B cell (primary cell): ENCODE data around the gene SHD. TPM values are rescaled to one million over a fixed set of nuclear protein-coding genes. Genes with fewer than 3 reads are reported as not detected.

Experiments used
- ATAC-seq: fragments of 200-7000 bp; cut with Tn5 transposase; one replicate; pipeline ENCODE4 v1.10.0; 2021; ENCODE audit warnings: low read depth, mild to moderate bottlenecking, moderate number of reproducible peaks, moderate library complexity
- CTCF ChIA-PET: fragments of 350-600 bp; sonication (Branson Sonifier 250); formaldehyde crosslinking; loops from one replicate; lab custom pipeline; 2021; ENCODE audit warnings: antibody characterized with exemption, inconsistent platforms; lab: Charles Lee
- POLR2A ChIA-PET: fragments of 350-600 bp; sonication (Branson Sonifier 250); formaldehyde crosslinking; loops from one replicate; lab custom pipeline; 2021; ENCODE audit warnings: antibody characterized with exemption; lab: Charles Lee
- DNase-seq: peaks from one replicate; pipeline ENCODE4 v3.0.0; 2013
- H2AFZ ChIP-seq: 2 replicates; pipeline ENCODE4 v1.6.1; 2012; ENCODE audit warnings: mild to moderate bottlenecking, low read depth, low read length; ENCODE audit not compliant: insufficient read depth, poor library complexity, severe bottlenecking
- H3K27ac ChIP-seq, 2 donors: 1 replicate in 1 of 2; 2 replicates in 1 of 2; pipeline ENCODE4 v1.5.1; 2012 to 2013; ENCODE audit warnings: low read length in 2 of 2, mild to moderate bottlenecking in 2 of 2, moderate library complexity in 1 of 2
- H3K27me3 ChIP-seq, 4 experiments: fragments of 200-600 bp in 1 of 4; sonication (generic) in 1 of 4; replicated peaks in 1 of 4; 1 replicate in 2 of 4; 2 replicates in 2 of 4; pipeline versions ENCODE4 v1.6.1 to v1.7.0; 2013 to 2016; ENCODE audit warnings: low read length in 3 of 4, mild to moderate bottlenecking in 2 of 4, mixed read lengths in 1 of 4, moderate library complexity in 1 of 4; ENCODE audit not compliant: insufficient read depth in 4 of 4, control insufficient read depth in 3 of 4; ENCODE audit errors: control extremely low read depth in 1 of 4
- H3K36me3 ChIP-seq, 2 experiments: replicated peaks in 1 of 2; 1 replicate in 1 of 2; 2 replicates in 1 of 2; pipeline versions ENCODE4 v1.6.1 to v1.7.1; 2013; ENCODE audit warnings: low read length in 1 of 2; ENCODE audit not compliant: insufficient read depth in 2 of 2, control insufficient read depth in 1 of 2; ENCODE audit errors: control extremely low read depth in 1 of 2, extremely low read depth in 1 of 2
- H3K4me1 ChIP-seq, 2 donors: fragments of 200-600 bp in 1 of 2; sonication (generic) in 1 of 2; 1 replicate in 1 of 2; 2 replicates in 1 of 2; pipeline versions ENCODE4 v1.5.1 to v1.6.1; 2013 to 2017; ENCODE audit warnings: low read length in 2 of 2; ENCODE audit not compliant: control insufficient read depth in 2 of 2, insufficient read depth in 2 of 2
- H3K4me2 ChIP-seq: replicated peaks from 2 replicates; pipeline ENCODE3; 2012; ENCODE audit warnings: mild to moderate bottlenecking, low read depth, low read length; ENCODE audit not compliant: poor library complexity, severe bottlenecking
- H3K4me3 ChIP-seq, 5 experiments: fragments of 200-600 bp in 1 of 5; sonication (generic) in 1 of 5; 1 replicate in 3 of 5; 2 replicates in 2 of 5; pipeline versions ENCODE4 v1.5.1 to v1.7.0; 2011 to 2016; ENCODE audit warnings: low read length in 4 of 5, mild to moderate bottlenecking in 4 of 5, low read depth in 2 of 5, control low read depth in 1 of 5, moderate library complexity in 1 of 5; ENCODE audit not compliant: insufficient read depth in 1 of 5; ENCODE audit errors: control extremely low read depth in 1 of 5, extremely low read depth in 1 of 5
- H3K79me2 ChIP-seq: fragments of 200-600 bp; sonication (generic); one replicate; pipeline ENCODE4 v1.6.0; 2016; ENCODE audit warnings: low read length; ENCODE audit not compliant: control insufficient read depth, insufficient read depth
- H3K9ac ChIP-seq: fragments of 200-600 bp; sonication (generic); 2 replicates; pipeline ENCODE4 v1.6.1; 2017; ENCODE audit warnings: mild to moderate bottlenecking, low read length, moderate library complexity
- H3K9me3 ChIP-seq, 3 donors: one replicate each; pipeline versions ENCODE4 v1.6.1 to v1.7.1; 2013; ENCODE audit warnings: low read length in 2 of 3; ENCODE audit not compliant: control insufficient read depth in 2 of 3, insufficient read depth in 1 of 3; ENCODE audit errors: control extremely low read depth in 1 of 3
- H4K20me1 ChIP-seq: 2 replicates; pipeline ENCODE4 v1.6.0; 2012; ENCODE audit warnings: mild to moderate bottlenecking, low read length; ENCODE audit not compliant: insufficient read depth, control insufficient read depth, poor library complexity, severe bottlenecking
- H3K27ac Mint-ChIP-seq: one replicate; pipeline ENCODE4 v1.8.0; 2021; ENCODE audit warnings: mixed read lengths
- H3K27me3 Mint-ChIP-seq: one replicate; pipeline ENCODE4 v1.8.0; 2021; ENCODE audit warnings: mixed read lengths
- H3K4me1 Mint-ChIP-seq: one replicate; pipeline ENCODE4 v1.8.0; 2021; ENCODE audit warnings: mixed read lengths
- H3K4me3 Mint-ChIP-seq: one replicate; pipeline ENCODE4 v1.8.0; 2021; ENCODE audit warnings: mixed read lengths
- H3K9me3 Mint-ChIP-seq: one replicate; pipeline ENCODE4 v1.8.0; 2022; ENCODE audit warnings: mixed read lengths; ENCODE audit not compliant: insufficient read depth
- CTCF ChIP-seq: fragments of 200-600 bp; IDR thresholded peaks from one replicate; pipeline ENCODE4 v1.8.0; 2022; ENCODE audit warnings: antibody characterized with exemption, mild to moderate bottlenecking
- EZH2 ChIP-seq: IDR thresholded peaks from 2 replicates; pipeline ENCODE4 v1.6.1; 2012; ENCODE audit warnings: borderline replicate concordance, low read depth, mild to moderate bottlenecking, moderate library complexity, low read length; ENCODE audit not compliant: insufficient read depth, poor library complexity, severe bottlenecking
- WGBS: methylation state at CpG from one replicate; pipeline ENCODE4 v1.1.5; 2013; ENCODE audit warnings: missing lambda C conversion rate; ENCODE audit not compliant: insufficient coverage; 5-methylcytosine and 5-hydroxymethylcytosine counted together
- intact Hi-C: fragments of 100-400 bp; cut with micrococcal nuclease; formaldehyde crosslinking; loops from one replicate; pipeline ENCODE4 v1.10.0; 2022
- polyA plus RNA-seq: library from polyadenylated mRNA; depleted of rRNA; stranded (reverse); fragments of >200 nt; gene quantifications from 2 replicates; pipeline ENCODE4 v1.2.3, GENCODE V29; 2012
- total RNA-seq, 2 donors: library from RNA; stranded (reverse); fragments of 120-200 nt in 1 of 2; gene quantifications; 1 replicate in 1 of 2; 2 replicates in 1 of 2; pipeline versions ENCODE4 v1.2.3 to v1.2.4, GENCODE V29; 2013 to 2022

The SHD gene
- total and polyA plus RNA-seq, 2 donors (not counting 1 experiment from before 2014, with no cell fraction given), result 0.17 TPM; not detected in 1

- Histone ChIP-seq H2AFZ (no peak overlapping the region), H3K4me1 (peaks cover 18 to 31% of the 10 kb centered on the region in 2 donors), H3K4me3 (no peak overlapping the region), H3K36me3 (no peaks in the 10 kb centered on the region), H3K79me2 (no peaks in the 10 kb centered on the region), H3K27me3 (peaks cover 0 to 11% (median 0%) of the 10 kb centered on the region in 4 experiments), H3K27ac (no peak overlapping the region), H3K4me2 (no peak overlapping the region), H3K9me3 (peaks cover 0 to 27% (median 0%) of the 10 kb centered on the region in 3 donors), H4K20me1 (no peaks in the 10 kb centered on the region), H3K9ac (no peak overlapping the region)
- ChIA-PET POLR2A (interaction anchor here (0.6 kb wide), 1 partner anchor 38 kb away, joined by 4 read pairs; no protein-coding TSS in a partner anchor), CTCF (no interaction called here)
- intact Hi-C loops, result loop anchor here (5.0 kb wide), 1 partner anchor 142 kb away; the partner anchor contains the start of gene HDGFL2
- Mint-ChIP-seq H3K4me3 (peak overlapping the region; percentile 44), H3K27me3 (no peaks in the 10 kb centered on the region), H3K4me1 (peaks cover 28% of the 10 kb centered on the region), H3K9me3 (no peaks in the 10 kb centered on the region), H3K27ac (peak overlapping the region; percentile 72)
- peak; percentile 22 for DNase-seq
- TF ChIP-seq EZH2, result no peak
- TF ChIP-seq CTCF, result no peak
- WGBS, result 96% methylated on average over 18 of the region's 19 CpGs
- no peak for ATAC-seq
Observed at GRCh38 chr19:4329858-4330257, 50.8 kb downstream of the SHD start.

- ChIA-PET POLR2A (no interaction called here), CTCF (no interaction called here)
- ATAC-seq, result no peak
- TF ChIP-seq EZH2 (no peak), CTCF (no peak)
- no peak overlapping the region for H3K9ac ChIP-seq
- H2AFZ ChIP-seq, result no peak overlapping the region
- Mint-ChIP-seq H3K27me3 (no peaks in the 10 kb centered on the region), H3K4me1 (peaks cover 14% of the 10 kb centered on the region), H3K27ac (no peak overlapping the region), H3K9me3 (no peaks in the 10 kb centered on the region), H3K4me3 (no peak overlapping the region)
- H3K4me1 ChIP-seq, result peaks cover 3 to 14% of the 10 kb centered on the region in 2 donors
- H3K36me3 ChIP-seq, result no peaks in the 10 kb centered on the region
- no peak for DNase-seq
- no peak overlapping the region for H3K27ac ChIP-seq
- H4K20me1 ChIP-seq, result no peaks in the 10 kb centered on the region
- H3K9me3 ChIP-seq, result peaks cover 0 to 4% (median 0%) of the 10 kb centered on the region in 3 donors
- no peaks in the 10 kb centered on the region for H3K79me2 ChIP-seq
- H3K4me2 ChIP-seq, result no peak overlapping the region
- H3K4me3 ChIP-seq, result no peak overlapping the region
- no peaks in the 10 kb centered on the region for H3K27me3 ChIP-seq
- intact Hi-C loops, result no loop called here
- 91% methylated on average over 7 of the region's 7 CpGs for WGBS
Observed at GRCh38 chr19:4334929-4335570, 56.0 kb downstream of the SHD start.
